Measurements from ENCODE around the gene SOD1. TPM values are rescaled to one million over a fixed set of nuclear protein-coding genes. Genes with fewer than 3 reads are reported as not detected.

SOD1 gene
- total and polyA plus RNA-seq, 2 donors (not counting 1 experiment from before 2014, with no cell fraction given): 91.2 to 123 TPM

- Histone ChIP-seq H3K9me3 (ENCODE audit: control extremely low read depth in 1 of 3, control insufficient read depth in 2 of 3, insufficient read depth in 1 of 3, low read length in 2 of 3) (peaks cover 0 to 13% (median 0%) of the 10 kb centered on the region in 3 donors), H4K20me1 (ENCODE audit: control insufficient read depth, insufficient read depth, low read length, poor library complexity, severe bottlenecking) (no peaks in the 10 kb centered on the region), H3K27ac (ENCODE audit: low read length in 2 of 2) (no peak overlapping the region), H2AFZ (ENCODE audit: insufficient read depth, low read depth, low read length, poor library complexity, severe bottlenecking) (peak overlapping the region; percentile 42), H3K4me1 (ENCODE audit: control insufficient read depth in 2 of 2, insufficient read depth in 2 of 2, low read length in 2 of 2) (no peaks in the 10 kb centered on the region), H3K36me3 (replicated peaks in 1 of 2; ENCODE audit: control extremely low read depth in 1 of 2, control insufficient read depth in 1 of 2, extremely low read depth in 1 of 2, insufficient read depth in 2 of 2, low read length in 1 of 2) (no peaks in the 10 kb centered on the region), H3K9ac (ENCODE audit: low read length) (no peak overlapping the region), H3K27me3 (replicated peaks in 1 of 4; ENCODE audit: control extremely low read depth in 1 of 4, control insufficient read depth in 3 of 4, insufficient read depth in 4 of 4, low read length in 3 of 4) (peaks cover 0 to 14% (median 5%) of the 10 kb centered on the region in 4 experiments), H3K4me3 (ENCODE audit: control extremely low read depth in 1 of 5, extremely low read depth in 1 of 5, insufficient read depth in 1 of 5, low read depth in 2 of 5, low read length in 4 of 5) (no peak overlapping the region), H3K79me2 (ENCODE audit: control insufficient read depth, insufficient read depth, low read length) (no peaks in the 10 kb centered on the region), H3K4me2 (replicated peaks; ENCODE audit: low read depth, low read length, poor library complexity, severe bottlenecking) (no peak overlapping the region)
- WGBS (ENCODE audit: insufficient coverage): 48% methylated on average over 18 of the region's 22 CpGs
- H3K27me3 Mint-ChIP-seq: peaks cover 36% of the 10 kb centered on the region
- intact Hi-C loops (cut with micrococcal nuclease): no loop called here
- DNase-seq (no peak), ATAC-seq (ENCODE audit: low read depth) (no peak)
- ChIA-PET CTCF (interaction anchor here (0.7 to 1.8 kb wide), 3 partner anchors 9 to 12 kb away, joined by 3 to 6 read pairs (median 5); no protein-coding TSS in a partner anchor), POLR2A (no interaction called here)
- H3K9me3 Mint-ChIP-seq (ENCODE audit: insufficient read depth): peaks cover 10% of the 10 kb centered on the region
- H3K4me3 Mint-ChIP-seq: no peak overlapping the region
- H3K27ac Mint-ChIP-seq: no peak overlapping the region
- TF ChIP-seq EZH2 (IDR thresholded peaks at IDR 0.05; ENCODE audit: borderline replicate concordance, insufficient read depth, low read depth, low read length, poor library complexity, severe bottlenecking) (no peak), CTCF (IDR thresholded peaks at IDR 0.05) (no peak)
- H3K4me1 Mint-ChIP-seq: peaks cover 1% of the 10 kb centered on the region
Measured at GRCh38 chr21:31612894-31613785, 46.4 kb upstream of the SOD1 start.

- no peak overlapping the region for H3K27ac Mint-ChIP-seq
- no peak for DNase-seq
- no CpG with 5 or more reads among the region's 1 CpG for WGBS (ENCODE audit: insufficient coverage)
- Histone ChIP-seq H3K9ac (ENCODE audit: low read length) (no peak overlapping the region), H2AFZ (ENCODE audit: insufficient read depth, low read depth, low read length, poor library complexity, severe bottlenecking) (no peak overlapping the region), H4K20me1 (ENCODE audit: control insufficient read depth, insufficient read depth, low read length, poor library complexity, severe bottlenecking) (no peaks in the 10 kb centered on the region), H3K27ac (ENCODE audit: low read length in 2 of 2) (no peak overlapping the region), H3K4me1 (ENCODE audit: control insufficient read depth in 2 of 2, insufficient read depth in 2 of 2, low read length in 2 of 2) (no peaks in the 10 kb centered on the region), H3K79me2 (ENCODE audit: control insufficient read depth, insufficient read depth, low read length) (no peaks in the 10 kb centered on the region), H3K27me3 (replicated peaks in 1 of 4; ENCODE audit: control extremely low read depth in 1 of 4, control insufficient read depth in 3 of 4, insufficient read depth in 4 of 4, low read length in 3 of 4) (peaks cover 0 to 11% (median 5%) of the 10 kb centered on the region in 4 experiments), H3K4me3 (ENCODE audit: control extremely low read depth in 1 of 5, extremely low read depth in 1 of 5, insufficient read depth in 1 of 5, low read depth in 2 of 5, low read length in 4 of 5) (no peak overlapping the region), H3K4me2 (replicated peaks; ENCODE audit: low read depth, low read length, poor library complexity, severe bottlenecking) (no peak overlapping the region), H3K36me3 (replicated peaks in 1 of 2; ENCODE audit: control extremely low read depth in 1 of 2, control insufficient read depth in 1 of 2, extremely low read depth in 1 of 2, insufficient read depth in 2 of 2, low read length in 1 of 2) (no peaks in the 10 kb centered on the region), H3K9me3 (ENCODE audit: control extremely low read depth in 1 of 3, control insufficient read depth in 2 of 3, insufficient read depth in 1 of 3, low read length in 2 of 3) (peaks cover 0 to 18% (median 0%) of the 10 kb centered on the region in 3 donors)
- intact Hi-C loops (cut with micrococcal nuclease): no loop called here
- H3K4me3 Mint-ChIP-seq: no peak overlapping the region
- ChIA-PET CTCF (no interaction called here), POLR2A (no interaction called here)
- peaks cover 1% of the 10 kb centered on the region for H3K4me1 Mint-ChIP-seq
- H3K27me3 Mint-ChIP-seq: peaks cover 25% of the 10 kb centered on the region
- TF ChIP-seq CTCF (IDR thresholded peaks at IDR 0.05): no peak
- no peak for TF ChIP-seq EZH2 (IDR thresholded peaks at IDR 0.05; ENCODE audit: borderline replicate concordance, insufficient read depth, low read depth, low read length, poor library complexity, severe bottlenecking)
- H3K9me3 Mint-ChIP-seq (ENCODE audit: insufficient read depth): peaks cover 10% of the 10 kb centered on the region
- no peak for ATAC-seq (ENCODE audit: low read depth)
Measured at GRCh38 chr21:31614705-31615104, 44.8 kb upstream of the SOD1 start.
